NCI-H345 treated with DMSO at 0.1 percent for 48 hours (cell line): ENCODE results near the gene INTS11.

Experiments used
- DNase-seq: peaks from one replicate; lab custom pipeline; 2025; ENCODE audit not compliant: unreplicated experiment; lab: John Stamatoyannopoulos, UW

The INTS11 gene

DNA sequence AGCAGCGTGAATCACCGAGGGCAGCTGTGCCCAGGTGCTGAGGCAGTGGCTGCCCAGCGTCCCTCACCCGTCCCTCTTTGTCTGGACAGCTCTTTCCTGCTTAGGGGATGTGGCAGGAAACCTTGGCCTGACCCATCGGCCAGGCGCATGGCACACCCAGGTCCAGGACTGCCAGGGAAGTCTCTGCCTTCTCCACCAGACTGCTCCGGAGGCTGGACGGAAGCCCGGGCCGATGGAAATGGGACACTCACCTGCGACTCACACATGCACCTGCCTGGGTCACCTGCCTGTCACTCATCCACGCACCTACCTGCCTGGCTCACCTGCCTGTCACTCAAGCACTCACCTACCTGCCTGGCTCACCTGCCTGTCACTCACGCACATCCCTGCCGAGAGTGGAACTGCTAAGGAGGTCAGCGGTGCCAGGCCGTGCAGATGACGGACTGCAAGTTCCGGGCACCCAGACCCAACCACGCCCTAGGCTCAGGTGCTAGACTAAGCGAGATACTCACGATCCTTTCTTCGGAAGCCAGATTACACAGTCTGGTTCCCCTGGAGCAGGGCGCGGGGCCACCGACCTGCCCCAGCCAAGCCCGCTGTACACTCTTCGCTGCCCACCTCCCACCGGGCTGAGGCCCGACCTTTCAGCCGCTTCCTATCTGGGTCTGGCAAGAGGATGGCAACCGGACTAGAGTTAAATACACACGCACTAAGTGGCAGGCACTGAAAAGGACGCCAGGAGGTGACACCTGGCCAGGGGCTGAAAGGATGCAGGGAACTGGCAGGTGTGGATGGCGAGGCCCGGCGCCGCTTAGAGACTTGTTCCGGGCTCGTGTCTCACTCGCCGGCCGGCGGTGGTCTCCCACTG, 51.9 kb downstream of the INTS11 start:
- no peak for DNase-seq

GRCh38 chr1:1270813-1271212, 53.6 kb downstream of the INTS11 start:
- no peak for DNase-seq

DNA sequence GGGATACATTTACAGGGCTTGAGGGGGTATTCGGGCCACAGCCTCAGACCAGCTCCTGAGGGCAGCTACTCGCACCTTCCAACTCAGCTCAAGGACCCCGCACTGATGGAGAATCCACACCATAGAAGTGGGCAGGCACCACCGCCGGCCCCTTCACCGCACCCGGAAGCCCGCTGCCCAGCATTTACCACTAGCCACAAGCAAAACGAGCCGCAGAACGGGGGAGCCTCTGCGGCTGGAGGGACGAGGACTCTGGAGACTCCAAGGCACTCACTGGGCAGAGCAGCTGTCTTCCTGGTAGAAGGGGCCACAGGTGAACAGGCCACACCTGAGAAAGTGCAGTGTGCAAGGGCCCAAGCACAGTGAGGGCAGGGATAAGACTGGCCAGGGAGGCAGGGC, 56.2 kb downstream of the INTS11 start:
- no peak for DNase-seq

DNA sequence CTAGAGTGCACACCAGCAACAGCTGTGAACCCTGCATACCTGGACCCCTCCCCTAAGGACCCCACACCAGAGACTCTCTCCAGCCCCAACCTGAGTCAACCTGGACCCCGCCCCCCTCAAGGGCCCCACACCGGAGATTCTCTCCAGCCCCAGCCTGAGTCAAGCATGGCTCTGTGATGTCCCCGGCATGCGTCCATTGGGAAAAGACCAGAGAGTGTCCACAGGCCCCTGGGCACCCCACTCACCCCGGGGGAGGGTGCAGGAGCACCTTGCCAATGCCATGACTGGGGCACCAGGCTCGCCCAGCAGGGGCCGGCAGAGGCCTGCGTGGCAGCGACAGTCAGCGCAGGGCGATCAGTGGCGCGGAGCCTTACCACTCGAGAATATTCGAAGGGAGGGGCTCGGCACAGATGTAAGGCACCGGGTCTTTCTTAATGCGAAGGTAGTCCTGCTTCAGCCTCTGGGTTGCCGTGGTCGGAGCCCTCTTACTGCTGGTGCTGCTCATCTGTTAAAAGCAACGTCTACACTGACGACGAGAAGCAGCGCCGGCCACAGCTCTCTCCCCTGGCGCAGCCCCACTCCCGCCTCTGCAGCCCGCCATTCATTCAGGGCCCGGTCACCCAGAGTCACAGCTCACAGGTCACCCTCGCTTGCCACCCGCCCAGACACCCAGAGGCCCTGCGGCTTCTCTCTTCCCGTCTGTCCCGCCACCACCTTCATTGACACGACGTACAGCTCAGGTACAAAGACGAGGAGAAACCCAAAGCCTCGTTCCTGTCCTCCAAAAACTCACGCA, 56.8 kb downstream of the INTS11 start:
- DNase-seq, result no peak

GRCh38 chr1:1264868-1265272, 59.6 kb downstream of the INTS11 start:
- no peak for DNase-seq

DNA sequence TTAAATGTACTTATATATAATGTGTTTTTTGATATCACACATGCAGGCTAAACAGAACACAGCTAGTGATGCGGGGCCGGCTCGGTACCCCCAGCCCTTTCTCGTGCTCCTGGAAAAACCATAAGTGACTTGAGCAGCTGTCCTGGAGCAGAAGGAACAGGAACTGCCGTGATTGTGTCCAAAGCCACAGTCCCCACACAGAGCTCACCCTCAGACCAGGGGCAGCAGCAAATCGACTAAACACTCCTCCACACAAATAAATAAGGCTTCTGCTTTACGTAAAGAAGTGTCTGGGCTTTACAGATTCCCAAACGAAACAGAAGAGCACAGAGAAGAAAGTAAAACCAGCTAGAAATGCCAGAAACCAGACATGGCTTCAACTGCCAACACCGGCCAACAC, 60.4 kb downstream of the INTS11 start:
- no peak for DNase-seq

DNA sequence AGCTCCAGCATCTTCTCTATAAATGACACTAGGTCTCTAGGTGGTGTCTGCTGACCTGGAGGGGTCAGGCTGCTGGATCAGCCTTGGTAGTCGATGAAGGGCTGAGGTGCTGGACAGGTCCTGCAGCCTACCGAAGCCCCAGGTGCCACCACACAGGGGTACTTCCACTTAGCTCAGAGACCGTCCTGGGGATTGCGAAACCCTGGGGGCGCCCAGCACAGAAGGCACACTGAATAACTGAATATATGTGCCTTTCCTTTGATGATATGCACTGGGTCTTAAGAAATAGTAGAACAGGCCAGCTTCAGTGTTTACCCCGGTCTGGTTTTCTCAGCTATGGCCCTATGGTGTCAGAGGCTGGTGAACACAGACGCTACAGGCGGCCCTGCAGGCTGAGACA, 61.7 kb downstream of the INTS11 start:
- DNase-seq, result no peak

DNA sequence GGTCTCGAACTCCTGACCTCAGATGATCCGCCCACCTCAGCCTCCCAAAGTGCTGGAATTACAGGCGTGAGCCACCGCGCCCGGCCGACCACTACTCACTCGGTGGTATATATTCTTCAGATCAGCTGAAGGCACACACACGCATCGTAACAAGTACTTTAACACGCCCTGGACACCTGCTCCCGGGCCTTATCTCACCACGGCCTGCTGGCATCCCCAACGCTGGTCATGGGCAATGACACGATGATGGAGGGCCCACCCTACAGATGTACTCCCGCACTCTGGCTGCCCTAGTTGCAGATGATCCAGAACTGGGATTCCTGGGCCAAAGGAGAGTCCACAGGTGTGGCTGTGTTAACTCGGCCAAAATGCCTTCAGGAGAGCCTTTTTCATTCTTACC, 62.4 kb downstream of the INTS11 start:
- DNase-seq, result no peak
